SK-N-SH (cell line): Measurements from ENCODE around the gene LARGE1. TPM values are rescaled to one million over a fixed set of nuclear protein-coding genes. Genes with fewer than 3 reads are reported as not detected.

Experiments used
- CTCF ChIA-PET: fragments of 300-600, 350-600 bp; formaldehyde crosslinking; extraction: SDS; loops from one replicate; lab custom pipeline; 2021; lab: Yijun Ruan, JAX
- POLR2A ChIA-PET: fragments of 350-600 bp; sonication (Branson Sonifier 250); formaldehyde crosslinking; extraction: SDS; loops from one replicate; lab custom pipeline; 2020; ENCODE audit warnings: antibody characterized with exemption, inconsistent platforms; lab: Yijun Ruan, JAX
- DNase-seq: peaks from one replicate; pipeline ENCODE4 v3.0.0; 2012
- H2AFZ ChIP-seq: fragments of 200-600 bp; sonication (generic); 2 replicates; pipeline ENCODE4 v1.8.1; 2016; ENCODE audit warnings: antibody characterized with exemption, mild to moderate bottlenecking, low read depth
- H3F3A ChIP-seq: fragments of 200-600 bp; sonication (generic); replicated peaks from 2 replicates; pipeline ENCODE3; 2016; ENCODE audit warnings: antibody characterized with exemption, mild to moderate bottlenecking; ENCODE audit not compliant: insufficient read depth
- H3K27ac ChIP-seq, 2 experiments: fragments of 200-500 bp in 1 of 2; fragments of 200-600 bp in 1 of 2; sonication (Bioruptor generic) in 1 of 2; sonication (generic), shearing (Covaris generic) in 1 of 2; 2 replicates each; pipeline versions ENCODE4 v1.5.1 to v1.6.1; 2014 to 2016; ENCODE audit warnings: low read depth in 2 of 2, inconsistent platforms in 1 of 2, low read length in 1 of 2, mild to moderate bottlenecking in 1 of 2, mixed read lengths in 1 of 2
- H3K27me3 ChIP-seq: fragments of 200-600 bp; sonication (generic), shearing (Covaris generic); 2 replicates; pipeline ENCODE4 v1.6.1; 2016; ENCODE audit warnings: mixed run types; ENCODE audit not compliant: insufficient read depth
- H3K36me3 ChIP-seq, 2 experiments: fragments of 200-500 bp in 1 of 2; fragments of 200-600 bp in 1 of 2; sonication (Bioruptor generic) in 1 of 2; sonication (generic) in 1 of 2; replicated peaks in 1 of 2; 2 replicates each; pipeline versions ENCODE3 to v1.5.1; 2014 to 2016; ENCODE audit warnings: low read length in 1 of 2, mild to moderate bottlenecking in 1 of 2; ENCODE audit not compliant: insufficient read depth in 2 of 2, control insufficient read depth in 1 of 2
- H3K4me1 ChIP-seq, 2 experiments: fragments of 200-500 bp in 1 of 2; fragments of 200-600 bp in 1 of 2; sonication (Bioruptor generic) in 1 of 2; sonication (generic), shearing (Covaris generic) in 1 of 2; 2 replicates each; pipeline versions ENCODE4 v1.5.1 to v1.6.1; 2014 to 2016; ENCODE audit warnings: low read depth in 1 of 2, low read length in 1 of 2, mixed run types in 1 of 2; ENCODE audit not compliant: insufficient read depth in 2 of 2, control insufficient read depth in 1 of 2
- H3K4me2 ChIP-seq: fragments of 200-600 bp; sonication (generic), shearing (Covaris generic); 2 replicates; pipeline ENCODE4 v1.6.1; 2017; ENCODE audit warnings: mixed run types
- H3K4me3 ChIP-seq, 2 experiments: fragments of 200-500 bp in 1 of 2; fragments of 200-600 bp in 1 of 2; sonication (Bioruptor generic) in 1 of 2; sonication (generic), shearing (Covaris generic) in 1 of 2; 2 replicates each; pipeline versions ENCODE4 v1.5.1 to v1.8.1; 2014 to 2016; ENCODE audit warnings: low read depth in 2 of 2, inconsistent platforms in 1 of 2, low read length in 1 of 2, mild to moderate bottlenecking in 1 of 2, mixed read lengths in 1 of 2, moderate library complexity in 1 of 2
- H3K79me2 ChIP-seq: fragments of 200-600 bp; sonication (generic); 2 replicates; pipeline ENCODE4 v1.8.1; 2017; ENCODE audit warnings: mild to moderate bottlenecking; ENCODE audit not compliant: insufficient read depth
- H3K9ac ChIP-seq: fragments of 200-600 bp; sonication (generic); 2 replicates; pipeline ENCODE4 v1.6.1; 2017; ENCODE audit warnings: mixed run types
- H3K9me2 ChIP-seq: fragments of 200-600 bp; sonication (generic); 2 replicates; pipeline ENCODE4 v1.6.1; 2017; ENCODE audit warnings: mixed run types
- H3K9me3 ChIP-seq: fragments of 200-600 bp; sonication (generic); 2 replicates; pipeline ENCODE4 v1.6.1; 2017; ENCODE audit warnings: mixed run types, mild to moderate bottlenecking, moderate library complexity
- H4K20me1 ChIP-seq: fragments of 200-600 bp; sonication (generic); 2 replicates; pipeline ENCODE4 v1.6.1; 2017; ENCODE audit warnings: mild to moderate bottlenecking, mixed run types; ENCODE audit not compliant: insufficient read depth
- CHD2 ChIP-seq: fragments of 150-350 bp; IDR thresholded peaks from 2 replicates; pipeline ENCODE4 v1.6.1; 2018; ENCODE audit warnings: low read length; ENCODE audit not compliant: partially characterized antibody
- CTCF ChIP-seq: fragments of 200-600 bp; sonication (generic); IDR thresholded peaks from 2 replicates; pipeline ENCODE4 v1.6.1; 2017; ENCODE audit warnings: antibody characterized with exemption, mild to moderate bottlenecking, moderate library complexity
- EZH2phosphoT487 ChIP-seq: fragments of 200-600 bp; sonication (generic); IDR thresholded peaks from 2 replicates; pipeline ENCODE4 v1.6.1; 2017; ENCODE audit warnings: low read depth, mixed run types, mild to moderate bottlenecking, antibody characterized with exemption, moderate library complexity, borderline replicate concordance
- FOXJ3 ChIP-seq: sonication (generic); formaldehyde crosslinking; IDR thresholded peaks from 2 replicates; pipeline ENCODE4 v1.5.1; 2020; ENCODE audit warnings: mild to moderate bottlenecking, missing genetic modification reagents
- FOXM1 ChIP-seq: IDR thresholded peaks from 2 replicates; pipeline ENCODE4 v1.4.0; 2012; ENCODE audit warnings: low read depth, mild to moderate bottlenecking
- GATA2 ChIP-seq: sonication (generic); formaldehyde crosslinking; IDR thresholded peaks from 2 replicates; pipeline ENCODE4 v1.5.0; 2020; ENCODE audit warnings: mild to moderate bottlenecking, missing genetic modification reagents
- MEF2A ChIP-seq: IDR thresholded peaks from 2 replicates; pipeline ENCODE4 v1.4.0; 2012; ENCODE audit warnings: low read depth, borderline replicate concordance
- NFIC ChIP-seq: IDR thresholded peaks from 2 replicates; pipeline ENCODE4 v1.4.0; 2012; ENCODE audit warnings: borderline replicate concordance
- NRF1 ChIP-seq: IDR thresholded peaks from 2 replicates; pipeline ENCODE4 v1.6.1; 2012; ENCODE audit warnings: low read depth, mild to moderate bottlenecking, low read length
- RCOR1 ChIP-seq: fragments of 150-350 bp; IDR thresholded peaks from 2 replicates; pipeline ENCODE4 v1.6.1; 2017; ENCODE audit warnings: antibody characterized with exemption, low read length
- RFX5 ChIP-seq: IDR thresholded peaks from 2 replicates; pipeline ENCODE4 v1.6.1; 2012; ENCODE audit warnings: mild to moderate bottlenecking, improper control_type of control experiment, low read length
- SIN3A ChIP-seq: IDR thresholded peaks from 2 replicates; pipeline ENCODE4 v1.6.1; 2012; ENCODE audit warnings: low read depth, mild to moderate bottlenecking, low read length, moderate library complexity, borderline replicate concordance
- SMC3 ChIP-seq: IDR thresholded peaks from 2 replicates; pipeline ENCODE4 v1.6.1; 2012; ENCODE audit warnings: low read depth, low read length, improper control_type of control experiment
- TEAD4 ChIP-seq: IDR thresholded peaks from 2 replicates; pipeline ENCODE4 v1.4.0; 2012; ENCODE audit warnings: mild to moderate bottlenecking, borderline replicate concordance; ENCODE audit not compliant: insufficient read depth
- YY1 ChIP-seq: IDR thresholded peaks from 2 replicates; pipeline ENCODE4 v1.4.0; 2012; ENCODE audit warnings: low read depth, mild to moderate bottlenecking
- ZBTB33 ChIP-seq: IDR thresholded peaks from 2 replicates; pipeline ENCODE4 v1.4.0; 2012; ENCODE audit warnings: low read depth, borderline replicate concordance
- WGBS: methylation state at CpG from one replicate; pipeline ENCODE4 v1.1.6; 2017; ENCODE audit warnings: low lambda C conversion rate; 5-methylcytosine and 5-hydroxymethylcytosine counted together
- polyA plus RNA-seq, 3 experiments: library from polyadenylated mRNA; depleted of rRNA; stranded (reverse); fragments of >200 nt; gene quantifications; 2 replicates each; pipeline ENCODE4 v1.2.3, GENCODE V29; 2012
- TF ChIP-seq, protein P1 (sequence below): IDR thresholded peaks from 2 replicates; pipeline ENCODE4 v1.6.1; 2012; ENCODE audit warnings: mild to moderate bottlenecking, low read depth, low read length, moderate library complexity
- TF ChIP-seq, protein P2 (sequence below): fragments of 150-350 bp; IDR thresholded peaks from 2 replicates; pipeline ENCODE4 v1.6.1; 2017; ENCODE audit warnings: antibody characterized with exemption, low read length, low read depth, borderline replicate concordance

Gene LARGE1
- polyA plus RNA-seq, 1 of the 3 experiments (the other 2 are of a cell fraction), result 1.1 TPM

DNA sequence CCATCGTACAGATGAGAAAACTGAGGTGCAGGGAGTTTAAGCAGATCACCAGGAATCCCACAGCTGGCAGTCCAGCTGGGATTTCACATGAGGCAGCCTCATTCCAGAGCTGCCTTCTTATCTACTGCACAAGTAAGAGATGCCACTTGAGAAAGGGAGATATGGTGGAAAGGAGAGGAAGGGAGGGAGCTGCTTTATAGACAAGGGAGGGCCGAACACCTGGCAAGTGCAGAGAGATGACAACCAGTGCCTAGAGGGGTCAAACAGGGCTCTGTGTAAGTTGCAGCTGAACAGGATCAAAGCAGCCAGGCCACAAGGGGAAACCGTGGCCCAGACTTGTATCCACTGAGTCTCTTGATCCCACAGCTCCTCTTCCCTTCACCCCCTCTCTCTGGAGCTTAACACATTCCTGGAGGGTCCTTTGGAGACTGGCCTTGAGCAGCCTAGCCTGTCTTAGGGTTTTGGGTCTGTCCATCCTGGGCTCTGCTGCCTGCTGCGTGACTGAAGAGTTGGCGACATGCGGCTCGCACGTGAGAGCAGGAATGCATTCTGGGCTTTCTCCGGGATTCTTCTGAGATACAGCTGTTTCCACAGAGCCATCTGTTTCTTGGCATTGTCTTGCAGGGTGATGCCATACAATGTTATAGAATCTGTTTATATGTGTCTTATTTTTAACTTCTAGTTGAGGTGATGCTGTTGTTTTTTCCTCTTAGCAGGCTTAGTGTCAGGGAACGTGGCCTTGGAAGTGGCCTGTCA lies 593.6 kb downstream of the LARGE1 start:
- no peaks in the 10 kb centered on the region for H3F3A ChIP-seq
- ChIA-PET CTCF (interaction anchor here (0.7 to 2.0 kb wide), 2 partner anchors 25 to 785 kb away, joined by 4 to 5 read pairs; no protein-coding TSS in a partner anchor), POLR2A (no interaction called here)
- H3K9me3 ChIP-seq, result no peaks in the 10 kb centered on the region
- H2AFZ ChIP-seq, result no peak overlapping the region
- no peak for DNase-seq
- H3K36me3 ChIP-seq, result no peaks in the 10 kb centered on the region
- no peaks in the 10 kb centered on the region for H4K20me1 ChIP-seq
- H3K27ac ChIP-seq, result no peak overlapping the region
- no peaks in the 10 kb centered on the region; a peak in 1 of 4 replicates for H3K4me1 ChIP-seq
- 68% methylated on average over 10 of the region's 10 CpGs for WGBS
- H3K9ac ChIP-seq, result no peak overlapping the region
- H3K4me2 ChIP-seq, result no peak overlapping the region
- no peaks in the 10 kb centered on the region for H3K27me3 ChIP-seq
- TF ChIP-seq, protein P1, sequence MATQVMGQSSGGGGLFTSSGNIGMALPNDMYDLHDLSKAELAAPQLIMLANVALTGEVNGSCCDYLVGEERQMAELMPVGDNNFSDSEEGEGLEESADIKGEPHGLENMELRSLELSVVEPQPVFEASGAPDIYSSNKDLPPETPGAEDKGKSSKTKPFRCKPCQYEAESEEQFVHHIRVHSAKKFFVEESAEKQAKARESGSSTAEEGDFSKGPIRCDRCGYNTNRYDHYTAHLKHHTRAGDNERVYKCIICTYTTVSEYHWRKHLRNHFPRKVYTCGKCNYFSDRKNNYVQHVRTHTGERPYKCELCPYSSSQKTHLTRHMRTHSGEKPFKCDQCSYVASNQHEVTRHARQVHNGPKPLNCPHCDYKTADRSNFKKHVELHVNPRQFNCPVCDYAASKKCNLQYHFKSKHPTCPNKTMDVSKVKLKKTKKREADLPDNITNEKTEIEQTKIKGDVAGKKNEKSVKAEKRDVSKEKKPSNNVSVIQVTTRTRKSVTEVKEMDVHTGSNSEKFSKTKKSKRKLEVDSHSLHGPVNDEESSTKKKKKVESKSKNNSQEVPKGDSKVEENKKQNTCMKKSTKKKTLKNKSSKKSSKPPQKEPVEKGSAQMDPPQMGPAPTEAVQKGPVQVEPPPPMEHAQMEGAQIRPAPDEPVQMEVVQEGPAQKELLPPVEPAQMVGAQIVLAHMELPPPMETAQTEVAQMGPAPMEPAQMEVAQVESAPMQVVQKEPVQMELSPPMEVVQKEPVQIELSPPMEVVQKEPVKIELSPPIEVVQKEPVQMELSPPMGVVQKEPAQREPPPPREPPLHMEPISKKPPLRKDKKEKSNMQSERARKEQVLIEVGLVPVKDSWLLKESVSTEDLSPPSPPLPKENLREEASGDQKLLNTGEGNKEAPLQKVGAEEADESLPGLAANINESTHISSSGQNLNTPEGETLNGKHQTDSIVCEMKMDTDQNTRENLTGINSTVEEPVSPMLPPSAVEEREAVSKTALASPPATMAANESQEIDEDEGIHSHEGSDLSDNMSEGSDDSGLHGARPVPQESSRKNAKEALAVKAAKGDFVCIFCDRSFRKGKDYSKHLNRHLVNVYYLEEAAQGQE, result no peak
- TF ChIP-seq YY1 (no peak), SMC3 (no peak), RCOR1 (no peak), SIN3A (no peak), NRF1 (no peak), NFIC (no peak), RFX5 (no peak), CTCF (no peak), FOXJ3 (CRISPR knock-in tag) (no peak), FOXM1 (no peak), ZBTB33 (no peak), CHD2 (no peak), EZH2phosphoT487 (no peak), TEAD4 (no peak), GATA2 (no peak), MEF2A (no peak)
- TF ChIP-seq, protein P2, sequence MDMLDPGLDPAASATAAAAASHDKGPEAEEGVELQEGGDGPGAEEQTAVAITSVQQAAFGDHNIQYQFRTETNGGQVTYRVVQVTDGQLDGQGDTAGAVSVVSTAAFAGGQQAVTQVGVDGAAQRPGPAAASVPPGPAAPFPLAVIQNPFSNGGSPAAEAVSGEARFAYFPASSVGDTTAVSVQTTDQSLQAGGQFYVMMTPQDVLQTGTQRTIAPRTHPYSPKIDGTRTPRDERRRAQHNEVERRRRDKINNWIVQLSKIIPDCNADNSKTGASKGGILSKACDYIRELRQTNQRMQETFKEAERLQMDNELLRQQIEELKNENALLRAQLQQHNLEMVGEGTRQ, result no peak
- no peaks in the 10 kb centered on the region for H3K9me2 ChIP-seq
- H3K79me2 ChIP-seq, result no peaks in the 10 kb centered on the region
- H3K4me3 ChIP-seq, result no peak overlapping the region
